WTC11 (cell line): ENCODE data around the gene CTRB1. TPM values are rescaled to one million over a fixed set of nuclear protein-coding genes. Genes with fewer than 3 reads are reported as not detected.

Source experiments
- ATAC-seq: fragments of 200-7000 bp; cut with Tn5 transposase; 2 replicates; pipeline ENCODE4 v1.10.0; 2021; ENCODE audit warnings: mild to moderate bottlenecking, moderate library complexity
- CTCF ChIA-PET: fragments of 300-600 bp; sonication (Branson Sonifier 250); formaldehyde crosslinking; loops from one replicate; lab custom pipeline; 2021; ENCODE audit warnings: antibody characterized with exemption; lab: Charles Lee
- POLR2A ChIA-PET: fragments of 350-600 bp; sonication (Branson Sonifier 250); formaldehyde crosslinking; loops from one replicate; lab custom pipeline; 2021; ENCODE audit warnings: antibody characterized with exemption; lab: Charles Lee
- DNase-seq: peaks from one replicate; pipeline ENCODE4 v3.0.0; 2021; ENCODE audit warnings: low spot score
- H3K27ac Mint-ChIP-seq: 2 replicates; pipeline ENCODE4 v1.8.0; 2021; ENCODE audit warnings: mixed read lengths
- H3K27me3 Mint-ChIP-seq: 2 replicates; pipeline ENCODE4 v1.8.0; 2021; ENCODE audit warnings: low read depth, mild to moderate bottlenecking, moderate library complexity, mixed read lengths
- H3K36me3 Mint-ChIP-seq: 2 replicates; pipeline ENCODE4 v1.8.0; 2021; ENCODE audit warnings: mixed read lengths
- H3K4me1 Mint-ChIP-seq: 2 replicates; pipeline ENCODE4 v1.8.0; 2022; ENCODE audit warnings: mixed read lengths
- H3K4me3 Mint-ChIP-seq: 2 replicates; pipeline ENCODE4 v1.8.0; 2021; ENCODE audit warnings: mild to moderate bottlenecking, moderate library complexity, mixed read lengths
- H3K9me3 Mint-ChIP-seq: 2 replicates; pipeline ENCODE4 v1.8.0; 2021; ENCODE audit warnings: mixed read lengths
- CBFB ChIP-seq: sonication (generic); formaldehyde crosslinking; IDR thresholded peaks from 2 replicates; pipeline ENCODE4 v1.8.1; 2022; ENCODE audit warnings: mild to moderate bottlenecking, low read depth, missing genetic modification reagents
- NFATC4 ChIP-seq: fragments of 250-450 bp; sonication (Bioruptor Pico); IDR thresholded peaks from 2 replicates; pipeline ENCODE4 v1.9.0; 2021; ENCODE audit warnings: mild to moderate bottlenecking
- RELA ChIP-seq: sonication (generic); formaldehyde crosslinking; IDR thresholded peaks from 2 replicates; pipeline ENCODE4 v1.8.1; 2022; ENCODE audit warnings: missing genetic modification reagents, mild to moderate bottlenecking, borderline replicate concordance
- RORB ChIP-seq: fragments of 250-450 bp; sonication (Bioruptor Pico); IDR thresholded peaks from 2 replicates; pipeline ENCODE4 v1.9.0; 2021; ENCODE audit warnings: mild to moderate bottlenecking
- TEAD1 ChIP-seq: sonication (generic); formaldehyde crosslinking; IDR thresholded peaks from 2 replicates; pipeline ENCODE4 v1.8.0; 2022; ENCODE audit warnings: mild to moderate bottlenecking, missing genetic modification reagents
- TEAD4 ChIP-seq: sonication (generic); formaldehyde crosslinking; IDR thresholded peaks from 2 replicates; pipeline ENCODE4 v1.8.0; 2022; ENCODE audit warnings: mild to moderate bottlenecking, missing genetic modification reagents
- ZNF396 ChIP-seq: fragments of 250-450 bp; sonication (Bioruptor Pico); IDR thresholded peaks from 2 replicates; pipeline ENCODE4 v1.8.0; 2021; ENCODE audit warnings: mild to moderate bottlenecking, moderate library complexity, borderline replicate concordance
- total RNA-seq: library from RNA; stranded (reverse); gene quantifications from 3 replicates; pipeline ENCODE4 v1.2.3, GENCODE V29; 2021
- TF ChIP-seq, protein P1 (sequence below): fragments of 250-450 bp; sonication (Bioruptor Pico); IDR thresholded peaks from 2 replicates; pipeline ENCODE4 v2.1.2; 2022; ENCODE audit warnings: mild to moderate bottlenecking, moderate library complexity
- TF ChIP-seq, protein P2 (sequence below): sonication (generic); formaldehyde crosslinking; IDR thresholded peaks from 2 replicates; pipeline ENCODE4 v1.8.0; 2023; ENCODE audit warnings: missing genetic modification reagents, mild to moderate bottlenecking, borderline replicate concordance
- TF ChIP-seq, protein P3 (sequence below): sonication (generic); formaldehyde crosslinking; IDR thresholded peaks from 2 replicates; pipeline ENCODE4 v1.8.0; 2023; ENCODE audit warnings: mild to moderate bottlenecking, missing genetic modification reagents
- TF ChIP-seq, protein P4 (sequence below): fragments of 250-450 bp; sonication (Bioruptor Pico); IDR thresholded peaks from 2 replicates; pipeline ENCODE4 v1.8.0; 2021; ENCODE audit warnings: mild to moderate bottlenecking
- TF ChIP-seq, protein P5 (sequence below): sonication (generic); formaldehyde crosslinking; IDR thresholded peaks from 2 replicates; pipeline ENCODE4 v1.8.1; 2022; ENCODE audit warnings: mild to moderate bottlenecking, missing genetic modification reagents, moderate library complexity, borderline replicate concordance
- TF ChIP-seq, protein P6 (sequence below): sonication (generic); formaldehyde crosslinking; conservative IDR thresholded peaks from 2 replicates; pipeline ENCODE4 v1.8.1; 2023; ENCODE audit warnings: mild to moderate bottlenecking, low read depth, missing genetic modification reagents, moderate library complexity
- TF ChIP-seq, protein P7 (sequence below): sonication (generic); formaldehyde crosslinking; IDR thresholded peaks from 2 replicates; pipeline ENCODE4 v1.8.0; 2022; ENCODE audit warnings: mild to moderate bottlenecking, missing genetic modification reagents

CTRB1 gene
- total RNA-seq, 1 experiment from 2014 or later: 3.9 TPM

DNA sequence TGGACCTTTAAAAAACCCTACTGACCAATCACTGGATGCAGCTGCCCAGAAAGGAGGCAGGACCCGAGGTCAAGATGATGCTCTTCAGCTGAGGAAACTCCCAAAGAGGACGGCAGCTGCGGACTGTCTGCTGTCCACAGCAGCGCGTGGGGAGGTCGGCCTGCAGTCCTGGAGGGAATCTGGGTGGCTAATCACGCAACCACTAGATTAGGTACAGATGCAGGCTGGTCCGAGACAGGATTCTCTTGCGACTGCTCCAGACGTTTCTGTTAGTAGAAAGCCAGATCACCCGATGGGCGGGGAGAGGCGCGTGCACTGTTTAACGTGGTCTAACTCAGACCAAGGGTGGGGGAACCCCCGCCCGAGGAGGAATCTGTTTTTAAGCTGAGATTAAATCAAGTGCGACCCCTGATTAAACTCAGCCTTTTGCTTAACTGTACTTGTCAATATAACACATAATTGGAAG is 20.6 kb upstream of the CTRB1 start:
- CTCF ChIA-PET: interaction anchor here (0.6 to 4.2 kb wide), 18 partner anchors 7 to 352 kb away, joined by 3 to 47 read pairs (median 8); partner anchors contain the start of gene ZNRF1
- no peaks in the 10 kb centered on the region; the same call in 1 of the 2 replicates for H3K27me3 Mint-ChIP-seq
- ATAC-seq (no peak; the same call in 1 of the 2 replicates), DNase-seq (no peak)
- no peaks in the 10 kb centered on the region for H3K9me3 Mint-ChIP-seq
- H3K4me3 Mint-ChIP-seq: no peak overlapping the region
- no peaks in the 10 kb centered on the region for H3K36me3 Mint-ChIP-seq
- H3K4me1 Mint-ChIP-seq: peaks cover 9% of the 10 kb centered on the region
- TF ChIP-seq, protein P1, sequence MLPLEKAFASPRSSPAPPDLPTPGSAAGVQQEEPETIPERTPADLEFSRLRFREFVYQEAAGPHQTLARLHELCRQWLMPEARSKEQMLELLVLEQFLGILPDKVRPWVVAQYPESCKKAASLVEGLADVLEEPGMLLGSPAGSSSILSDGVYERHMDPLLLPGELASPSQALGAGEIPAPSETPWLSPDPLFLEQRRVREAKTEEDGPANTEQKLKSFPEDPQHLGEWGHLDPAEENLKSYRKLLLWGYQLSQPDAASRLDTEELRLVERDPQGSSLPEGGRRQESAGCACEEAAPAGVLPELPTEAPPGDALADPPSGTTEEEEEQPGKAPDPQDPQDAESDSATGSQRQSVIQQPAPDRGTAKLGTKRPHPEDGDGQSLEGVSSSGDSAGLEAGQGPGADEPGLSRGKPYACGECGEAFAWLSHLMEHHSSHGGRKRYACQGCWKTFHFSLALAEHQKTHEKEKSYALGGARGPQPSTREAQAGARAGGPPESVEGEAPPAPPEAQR (CRISPR knock-in tag): no peak
- TF ChIP-seq, protein P2, sequence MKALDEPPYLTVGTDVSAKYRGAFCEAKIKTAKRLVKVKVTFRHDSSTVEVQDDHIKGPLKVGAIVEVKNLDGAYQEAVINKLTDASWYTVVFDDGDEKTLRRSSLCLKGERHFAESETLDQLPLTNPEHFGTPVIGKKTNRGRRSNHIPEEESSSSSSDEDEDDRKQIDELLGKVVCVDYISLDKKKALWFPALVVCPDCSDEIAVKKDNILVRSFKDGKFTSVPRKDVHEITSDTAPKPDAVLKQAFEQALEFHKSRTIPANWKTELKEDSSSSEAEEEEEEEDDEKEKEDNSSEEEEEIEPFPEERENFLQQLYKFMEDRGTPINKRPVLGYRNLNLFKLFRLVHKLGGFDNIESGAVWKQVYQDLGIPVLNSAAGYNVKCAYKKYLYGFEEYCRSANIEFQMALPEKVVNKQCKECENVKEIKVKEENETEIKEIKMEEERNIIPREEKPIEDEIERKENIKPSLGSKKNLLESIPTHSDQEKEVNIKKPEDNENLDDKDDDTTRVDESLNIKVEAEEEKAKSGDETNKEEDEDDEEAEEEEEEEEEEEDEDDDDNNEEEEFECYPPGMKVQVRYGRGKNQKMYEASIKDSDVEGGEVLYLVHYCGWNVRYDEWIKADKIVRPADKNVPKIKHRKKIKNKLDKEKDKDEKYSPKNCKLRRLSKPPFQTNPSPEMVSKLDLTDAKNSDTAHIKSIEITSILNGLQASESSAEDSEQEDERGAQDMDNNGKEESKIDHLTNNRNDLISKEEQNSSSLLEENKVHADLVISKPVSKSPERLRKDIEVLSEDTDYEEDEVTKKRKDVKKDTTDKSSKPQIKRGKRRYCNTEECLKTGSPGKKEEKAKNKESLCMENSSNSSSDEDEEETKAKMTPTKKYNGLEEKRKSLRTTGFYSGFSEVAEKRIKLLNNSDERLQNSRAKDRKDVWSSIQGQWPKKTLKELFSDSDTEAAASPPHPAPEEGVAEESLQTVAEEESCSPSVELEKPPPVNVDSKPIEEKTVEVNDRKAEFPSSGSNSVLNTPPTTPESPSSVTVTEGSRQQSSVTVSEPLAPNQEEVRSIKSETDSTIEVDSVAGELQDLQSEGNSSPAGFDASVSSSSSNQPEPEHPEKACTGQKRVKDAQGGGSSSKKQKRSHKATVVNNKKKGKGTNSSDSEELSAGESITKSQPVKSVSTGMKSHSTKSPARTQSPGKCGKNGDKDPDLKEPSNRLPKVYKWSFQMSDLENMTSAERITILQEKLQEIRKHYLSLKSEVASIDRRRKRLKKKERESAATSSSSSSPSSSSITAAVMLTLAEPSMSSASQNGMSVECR (CRISPR knock-in tag): no peak
- TF ChIP-seq, all 79 proteins: peak for 0
- POLR2A ChIA-PET: interaction anchor here (1.1 kb wide), 1 partner anchor 35 kb away, joined by 5 read pairs; no protein-coding TSS in a partner anchor
- H3K27ac Mint-ChIP-seq: no peak overlapping the region

DNA sequence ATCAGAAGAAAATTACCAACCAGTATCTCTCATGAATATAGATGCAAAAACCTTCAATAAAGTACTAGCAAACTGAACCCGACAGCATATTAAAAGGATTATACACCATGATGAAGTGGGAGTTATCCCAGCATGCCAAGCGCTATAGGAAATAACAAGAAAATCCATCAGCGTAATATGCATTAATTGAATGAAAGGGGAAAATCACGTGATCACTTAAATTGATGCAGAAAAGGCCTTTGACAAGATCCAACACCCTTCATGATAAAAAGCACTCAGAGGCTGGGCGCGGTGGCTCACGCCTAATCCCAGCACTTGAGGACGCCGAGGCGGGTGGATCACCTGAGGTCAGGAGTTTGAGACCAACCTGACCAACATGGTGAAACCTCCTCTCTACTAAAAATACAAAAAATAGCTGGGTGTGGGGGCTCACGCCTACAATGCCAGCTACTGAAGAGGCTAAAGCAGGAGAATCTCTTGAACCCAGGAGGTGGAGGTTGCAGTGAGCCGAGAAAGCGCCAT is 16.7 kb upstream of the CTRB1 start:
- POLR2A ChIA-PET: no interaction called here
- no peak for ATAC-seq
- CTCF ChIA-PET: interaction anchor here (1.1 to 1.5 kb wide), 3 partner anchors 32 to 183 kb away, joined by 3 to 4 read pairs (median 4); no protein-coding TSS in a partner anchor

More for the DNA sequence above, 16.7 kb upstream of the CTRB1 start:
- DNase-seq: peak; percentile 4
- Mint-ChIP-seq H3K4me1 (peaks cover 15% of the 10 kb centered on the region), H3K36me3 (no peaks in the 10 kb centered on the region), H3K27ac (no peak overlapping the region), H3K27me3 (no peaks in the 10 kb centered on the region), H3K4me3 (no peak overlapping the region), H3K9me3 (no peaks in the 10 kb centered on the region)
- TF ChIP-seq, protein P3, sequence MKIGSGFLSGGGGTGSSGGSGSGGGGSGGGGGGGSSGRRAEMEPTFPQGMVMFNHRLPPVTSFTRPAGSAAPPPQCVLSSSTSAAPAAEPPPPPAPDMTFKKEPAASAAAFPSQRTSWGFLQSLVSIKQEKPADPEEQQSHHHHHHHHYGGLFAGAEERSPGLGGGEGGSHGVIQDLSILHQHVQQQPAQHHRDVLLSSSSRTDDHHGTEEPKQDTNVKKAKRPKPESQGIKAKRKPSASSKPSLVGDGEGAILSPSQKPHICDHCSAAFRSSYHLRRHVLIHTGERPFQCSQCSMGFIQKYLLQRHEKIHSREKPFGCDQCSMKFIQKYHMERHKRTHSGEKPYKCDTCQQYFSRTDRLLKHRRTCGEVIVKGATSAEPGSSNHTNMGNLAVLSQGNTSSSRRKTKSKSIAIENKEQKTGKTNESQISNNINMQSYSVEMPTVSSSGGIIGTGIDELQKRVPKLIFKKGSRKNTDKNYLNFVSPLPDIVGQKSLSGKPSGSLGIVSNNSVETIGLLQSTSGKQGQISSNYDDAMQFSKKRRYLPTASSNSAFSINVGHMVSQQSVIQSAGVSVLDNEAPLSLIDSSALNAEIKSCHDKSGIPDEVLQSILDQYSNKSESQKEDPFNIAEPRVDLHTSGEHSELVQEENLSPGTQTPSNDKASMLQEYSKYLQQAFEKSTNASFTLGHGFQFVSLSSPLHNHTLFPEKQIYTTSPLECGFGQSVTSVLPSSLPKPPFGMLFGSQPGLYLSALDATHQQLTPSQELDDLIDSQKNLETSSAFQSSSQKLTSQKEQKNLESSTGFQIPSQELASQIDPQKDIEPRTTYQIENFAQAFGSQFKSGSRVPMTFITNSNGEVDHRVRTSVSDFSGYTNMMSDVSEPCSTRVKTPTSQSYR: no peak
- TF ChIP-seq ZNF396 (CRISPR knock-in tag): no peak
- no peak for TF ChIP-seq RELA (CRISPR knock-in tag)
- TF ChIP-seq TEAD1 (CRISPR knock-in tag): no peak
- TF ChIP-seq RORB: no peak
- no peak for TF ChIP-seq NFATC4
- TF ChIP-seq, protein P4, sequence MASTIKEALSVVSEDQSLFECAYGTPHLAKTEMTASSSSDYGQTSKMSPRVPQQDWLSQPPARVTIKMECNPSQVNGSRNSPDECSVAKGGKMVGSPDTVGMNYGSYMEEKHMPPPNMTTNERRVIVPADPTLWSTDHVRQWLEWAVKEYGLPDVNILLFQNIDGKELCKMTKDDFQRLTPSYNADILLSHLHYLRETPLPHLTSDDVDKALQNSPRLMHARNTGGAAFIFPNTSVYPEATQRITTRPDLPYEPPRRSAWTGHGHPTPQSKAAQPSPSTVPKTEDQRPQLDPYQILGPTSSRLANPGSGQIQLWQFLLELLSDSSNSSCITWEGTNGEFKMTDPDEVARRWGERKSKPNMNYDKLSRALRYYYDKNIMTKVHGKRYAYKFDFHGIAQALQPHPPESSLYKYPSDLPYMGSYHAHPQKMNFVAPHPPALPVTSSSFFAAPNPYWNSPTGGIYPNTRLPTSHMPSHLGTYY: no peak
- TF ChIP-seq, protein P5, sequence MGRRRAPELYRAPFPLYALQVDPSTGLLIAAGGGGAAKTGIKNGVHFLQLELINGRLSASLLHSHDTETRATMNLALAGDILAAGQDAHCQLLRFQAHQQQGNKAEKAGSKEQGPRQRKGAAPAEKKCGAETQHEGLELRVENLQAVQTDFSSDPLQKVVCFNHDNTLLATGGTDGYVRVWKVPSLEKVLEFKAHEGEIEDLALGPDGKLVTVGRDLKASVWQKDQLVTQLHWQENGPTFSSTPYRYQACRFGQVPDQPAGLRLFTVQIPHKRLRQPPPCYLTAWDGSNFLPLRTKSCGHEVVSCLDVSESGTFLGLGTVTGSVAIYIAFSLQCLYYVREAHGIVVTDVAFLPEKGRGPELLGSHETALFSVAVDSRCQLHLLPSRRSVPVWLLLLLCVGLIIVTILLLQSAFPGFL (CRISPR knock-in tag): no peak
- no peak for TF ChIP-seq CBFB
- TF ChIP-seq, protein P6, sequence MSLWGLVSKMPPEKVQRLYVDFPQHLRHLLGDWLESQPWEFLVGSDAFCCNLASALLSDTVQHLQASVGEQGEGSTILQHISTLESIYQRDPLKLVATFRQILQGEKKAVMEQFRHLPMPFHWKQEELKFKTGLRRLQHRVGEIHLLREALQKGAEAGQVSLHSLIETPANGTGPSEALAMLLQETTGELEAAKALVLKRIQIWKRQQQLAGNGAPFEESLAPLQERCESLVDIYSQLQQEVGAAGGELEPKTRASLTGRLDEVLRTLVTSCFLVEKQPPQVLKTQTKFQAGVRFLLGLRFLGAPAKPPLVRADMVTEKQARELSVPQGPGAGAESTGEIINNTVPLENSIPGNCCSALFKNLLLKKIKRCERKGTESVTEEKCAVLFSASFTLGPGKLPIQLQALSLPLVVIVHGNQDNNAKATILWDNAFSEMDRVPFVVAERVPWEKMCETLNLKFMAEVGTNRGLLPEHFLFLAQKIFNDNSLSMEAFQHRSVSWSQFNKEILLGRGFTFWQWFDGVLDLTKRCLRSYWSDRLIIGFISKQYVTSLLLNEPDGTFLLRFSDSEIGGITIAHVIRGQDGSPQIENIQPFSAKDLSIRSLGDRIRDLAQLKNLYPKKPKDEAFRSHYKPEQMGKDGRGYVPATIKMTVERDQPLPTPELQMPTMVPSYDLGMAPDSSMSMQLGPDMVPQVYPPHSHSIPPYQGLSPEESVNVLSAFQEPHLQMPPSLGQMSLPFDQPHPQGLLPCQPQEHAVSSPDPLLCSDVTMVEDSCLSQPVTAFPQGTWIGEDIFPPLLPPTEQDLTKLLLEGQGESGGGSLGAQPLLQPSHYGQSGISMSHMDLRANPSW (CRISPR knock-in tag): no peak
- TF ChIP-seq, protein P7, sequence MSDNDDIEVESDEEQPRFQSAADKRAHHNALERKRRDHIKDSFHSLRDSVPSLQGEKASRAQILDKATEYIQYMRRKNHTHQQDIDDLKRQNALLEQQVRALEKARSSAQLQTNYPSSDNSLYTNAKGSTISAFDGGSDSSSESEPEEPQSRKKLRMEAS: no peak
- TF ChIP-seq TEAD4 (CRISPR knock-in tag): no peak
